Aorta (tissue), 5 donors: ENCODE data around the gene FXN. TPM values are rescaled to one million over a fixed set of nuclear protein-coding genes. Genes with fewer than 3 reads are reported as not detected.
"Not testable (repeated sequence)": the region's sequence is repeated elsewhere in the genome, so short reads cannot be mapped to it uniquely, and the experiment has no call there.

Experiments
- ATAC-seq: fragments of 200-7000 bp; cut with Tn5 transposase; one replicate; pipeline ENCODE4 v1.9.1; 2022; ENCODE audit warnings: moderate library complexity; ENCODE audit not compliant: low FRiP score
- DNase-seq, 2 donors: peaks; one replicate each; pipeline ENCODE4 v3.0.0-alpha.2; 2020
- H3K27ac ChIP-seq, 2 donors: one replicate each; pipeline ENCODE4 v1.5.1; 2013; ENCODE audit warnings: low read length in 2 of 2, mild to moderate bottlenecking in 2 of 2, moderate library complexity in 2 of 2, control low read depth in 1 of 2, inconsistent platforms in 1 of 2, low read depth in 1 of 2
- H3K27me3 ChIP-seq, 2 donors: one replicate each; pipeline ENCODE4 v1.6.1; 2013; ENCODE audit warnings: control low read depth in 1 of 2, low read length in 1 of 2, mild to moderate bottlenecking in 1 of 2, moderate library complexity in 1 of 2; ENCODE audit not compliant: insufficient read depth in 2 of 2, control insufficient read depth in 1 of 2
- H3K36me3 ChIP-seq, 2 donors: one replicate each; pipeline ENCODE4 v1.6.1; 2013; ENCODE audit warnings: control low read depth in 1 of 2, low read length in 1 of 2, mild to moderate bottlenecking in 1 of 2; ENCODE audit not compliant: insufficient read depth in 2 of 2, control insufficient read depth in 1 of 2
- H3K4me1 ChIP-seq, 2 donors: one replicate each; pipeline ENCODE4 v1.6.1; 2013; ENCODE audit warnings: low read length in 2 of 2, control low read depth in 1 of 2, mild to moderate bottlenecking in 1 of 2, moderate library complexity in 1 of 2; ENCODE audit not compliant: insufficient read depth in 2 of 2, control insufficient read depth in 1 of 2
- H3K4me3 ChIP-seq, 2 donors: one replicate each; pipeline ENCODE4 v1.5.1; 2013; ENCODE audit warnings: low read length in 2 of 2, control low read depth in 1 of 2, mild to moderate bottlenecking in 1 of 2
- H3K9me3 ChIP-seq: one replicate; pipeline ENCODE4 v1.6.1; 2013; ENCODE audit warnings: mild to moderate bottlenecking, low read length; ENCODE audit not compliant: control insufficient read depth
- WGBS, 2 donors: extraction: QIAGEN DNeasy Blood & Tissue Kit; methylation state at CpG; one replicate each; pipeline ENCODE4 v1.1.7; 2013; 5-methylcytosine and 5-hydroxymethylcytosine counted together
- intact Hi-C, 2 donors: fragments of 100-400 bp; cut with DNase I; formaldehyde crosslinking; loops; one replicate each; pipeline versions ENCODE4 v1.14.2 to v1.15.0; 2022
- long read RNA-seq, 2 donors: library from polyadenylated mRNA; unstranded; transcript quantifications; one replicate each; pipeline ENCODE4 v2.0.0, GENCODE V29; 2020 to 2021
- polyA plus RNA-seq, 2 donors: library from polyadenylated mRNA; stranded (reverse); fragments of 200-250 nt; gene quantifications; one replicate each; pipeline ENCODE4 v1.2.3, GENCODE V29; 2013
- total RNA-seq, 2 donors: library from RNA; stranded (reverse); fragmentation: NEBNext Ultra II Directional; extraction: Animal tissue kit (Norgen Biotek cat#: 25700); gene quantifications; one replicate each; pipeline ENCODE4 v1.2.1, GENCODE V29; 2021
- donor health status: healthy with polysubstance abuse.
- donor health status: Bipolar disorder and iron deficiency.
- donor health status: DM: no; HTN: no; CAD: no.
- donor health status: DM: no; HTN: no; CAD: no.
- donor health status: DM: yes; HTN: yes; CAD: no.

FXN gene
- 1 to 10 TPM; 7.1 to 7.3 TPM for total RNA-seq
- polyA plus RNA-seq: 1 to 10 TPM; 2.8 to 7.8 TPM
- long read RNA-seq, donor 1, full-length matches to known transcripts: 8 of 9 reads
- long read RNA-seq, donor 1, partial matches to known transcripts: 1 of 9 reads
- long read RNA-seq, donor 1, other reads (novel, unspliced or antisense): 0 of 9 reads
- long read RNA-seq, donor 2, full-length matches to known transcripts: 2 of 4 reads
- long read RNA-seq, donor 2, partial matches to known transcripts: 1 of 4 reads
- long read RNA-seq, donor 2, other reads (novel, unspliced or antisense): 1 of 4 reads

DNA sequence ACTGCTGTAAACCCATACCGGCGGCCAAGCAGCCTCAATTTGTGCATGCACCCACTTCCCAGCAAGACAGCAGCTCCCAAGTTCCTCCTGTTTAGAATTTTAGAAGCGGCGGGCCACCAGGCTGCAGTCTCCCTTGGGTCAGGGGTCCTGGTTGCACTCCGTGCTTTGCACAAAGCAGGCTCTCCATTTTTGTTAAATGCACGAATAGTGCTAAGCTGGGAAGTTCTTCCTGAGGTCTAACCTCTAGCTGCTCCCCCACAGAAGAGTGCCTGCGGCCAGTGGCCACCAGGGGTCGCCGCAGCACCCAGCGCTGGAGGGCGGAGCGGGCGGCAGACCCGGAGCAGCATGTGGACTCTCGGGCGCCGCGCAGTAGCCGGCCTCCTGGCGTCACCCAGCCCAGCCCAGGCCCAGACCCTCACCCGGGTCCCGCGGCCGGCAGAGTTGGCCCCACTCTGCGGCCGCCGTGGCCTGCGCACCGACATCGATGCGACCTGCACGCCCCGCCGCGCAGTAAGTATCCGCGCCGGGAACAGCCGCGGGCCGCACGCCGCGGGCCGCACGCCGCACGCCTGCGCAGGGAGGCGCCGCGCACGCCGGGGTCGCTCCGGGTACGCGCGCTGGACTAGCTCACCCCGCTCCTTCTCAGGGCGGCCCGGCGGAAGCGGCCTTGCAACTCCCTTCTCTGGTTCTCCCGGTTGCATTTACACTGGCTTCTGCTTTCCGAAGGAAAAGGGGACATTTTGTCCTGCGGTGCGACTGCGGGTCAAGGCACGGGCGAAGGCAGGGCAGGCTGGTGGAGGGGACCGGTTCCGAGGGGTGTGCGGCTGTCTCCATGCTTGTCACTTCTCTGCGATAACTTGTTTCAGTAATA lies at the start of gene FXN:
Gene FXN (plus strand): TSS at position 315 of the 871 bp plus-strand sequence. CDS start 31 bp downstream, at position 346.
- 1% methylated on average over 60 to 75 of the region's 75 CpGs for WGBS, 2 donors
- H3K4me3 ChIP-seq: peak within 1 kb of the TSS; percentile 33 to 91
- intact Hi-C loops: loop anchor here in 1 of 2 donors (10.0 kb wide), 1 partner anchor 359 kb away; no protein-coding TSS in a partner anchor
- no peaks in the 10 kb centered on the region for H3K9me3 ChIP-seq
- H3K27me3 ChIP-seq: no peaks in the 10 kb centered on the region
- peak within 1 kb of the TSS in 1 of 2 donors; percentile 68 for H3K27ac ChIP-seq
- ATAC-seq: peak; percentile 97
- peak; percentile 86 to 93 for DNase-seq
- no peaks in the 10 kb centered on the region for H3K4me1 ChIP-seq
- H3K36me3 ChIP-seq: no peaks in the 10 kb centered on the region

DNA sequence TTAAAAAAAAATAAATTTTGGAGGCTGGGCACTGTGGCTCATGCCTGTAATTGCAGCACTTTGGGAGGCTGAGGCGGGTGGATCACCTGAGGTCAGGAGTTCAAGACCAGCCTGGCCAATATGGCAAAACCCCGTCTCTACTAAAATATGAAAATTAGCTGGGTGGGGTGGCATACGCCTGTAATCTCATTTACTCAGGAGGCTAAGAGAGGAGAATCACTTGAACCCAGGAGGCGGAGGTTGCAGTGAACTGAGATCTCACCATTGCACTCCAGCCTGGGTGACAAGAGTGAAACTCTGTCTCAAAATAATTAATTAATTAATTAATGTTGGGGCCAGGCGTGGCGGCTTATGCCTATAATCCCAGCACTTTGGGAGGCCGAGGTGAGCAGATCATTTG lies 48.6 kb upstream of the FXN start:
- H3K27ac ChIP-seq, H3K36me3 ChIP-seq, H3K4me3 ChIP-seq, ATAC-seq, DNase-seq, H3K4me1 ChIP-seq, intact Hi-C loops, H3K27me3 ChIP-seq, H3K9me3 ChIP-seq: not testable (repeated sequence)
- WGBS, 2 donors: 96 to 99% methylated on average over 7 of the region's 7 CpGs

DNA sequence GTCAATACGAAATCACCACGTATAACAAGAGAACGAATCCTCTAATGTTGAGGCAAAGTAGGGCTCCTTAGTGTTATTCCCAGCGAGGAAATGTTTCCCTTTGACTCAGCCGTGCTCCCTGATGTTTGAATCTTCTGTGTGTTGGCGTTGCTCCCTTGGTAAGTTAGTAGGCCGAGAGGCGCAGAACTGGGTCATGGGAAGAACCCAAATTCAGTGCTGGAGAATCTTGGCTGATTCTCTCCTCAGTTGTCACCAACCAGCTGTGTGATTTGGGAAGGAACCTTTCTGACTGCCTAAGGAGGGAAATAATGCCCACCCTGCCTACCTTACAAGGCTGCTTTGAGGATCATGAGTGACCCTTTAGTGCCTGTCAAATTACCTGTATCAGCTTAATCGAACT lies 44.1 kb upstream of the FXN start:
- Histone ChIP-seq H3K27me3 (no peaks in the 10 kb centered on the region), H3K9me3 (no peaks in the 10 kb centered on the region), H3K36me3 (peaks cover 0 to 2% of the 10 kb centered on the region in 2 donors), H3K4me1 (no peaks in the 10 kb centered on the region), H3K4me3 (no peak overlapping the region), H3K27ac (no peak overlapping the region)
- no peak for DNase-seq
- WGBS, 2 donors: 77 to 88% methylated on average over 9 of the region's 9 CpGs
- intact Hi-C loops: no loop called here
- no peak for ATAC-seq

DNA sequence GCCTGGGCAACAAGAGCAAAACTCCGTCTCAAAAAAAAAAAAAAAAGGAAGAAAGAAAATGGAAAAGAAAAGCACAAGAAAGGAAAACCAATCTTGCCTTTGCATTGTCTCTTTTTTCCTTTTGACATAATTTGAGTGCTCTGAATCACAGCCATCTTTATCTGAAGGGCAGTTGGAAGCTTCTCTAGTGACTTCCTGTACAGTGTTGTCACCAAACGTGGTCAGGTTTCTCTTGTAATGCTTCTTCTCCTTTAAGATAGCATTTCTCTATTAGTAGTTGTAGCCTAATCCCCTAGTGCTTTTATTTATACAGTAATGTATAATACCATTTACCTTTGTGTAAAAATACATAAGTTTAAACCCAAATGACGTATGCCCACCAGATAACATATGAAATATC lies 39.8 kb upstream of the FXN start:
- 72 to 74% methylated on average over 2 to 3 of the region's 3 CpGs for WGBS, 2 donors
- H3K9me3 ChIP-seq: no peaks in the 10 kb centered on the region
- H3K4me1 ChIP-seq: no peaks in the 10 kb centered on the region
- intact Hi-C loops: no loop called here
- H3K27ac ChIP-seq: no peak overlapping the region
- H3K4me3 ChIP-seq: no peak overlapping the region
- ATAC-seq (no peak), DNase-seq (no peak)
- no peaks in the 10 kb centered on the region for H3K27me3 ChIP-seq
- peaks cover 0 to 2% of the 10 kb centered on the region in 2 donors for H3K36me3 ChIP-seq

DNA sequence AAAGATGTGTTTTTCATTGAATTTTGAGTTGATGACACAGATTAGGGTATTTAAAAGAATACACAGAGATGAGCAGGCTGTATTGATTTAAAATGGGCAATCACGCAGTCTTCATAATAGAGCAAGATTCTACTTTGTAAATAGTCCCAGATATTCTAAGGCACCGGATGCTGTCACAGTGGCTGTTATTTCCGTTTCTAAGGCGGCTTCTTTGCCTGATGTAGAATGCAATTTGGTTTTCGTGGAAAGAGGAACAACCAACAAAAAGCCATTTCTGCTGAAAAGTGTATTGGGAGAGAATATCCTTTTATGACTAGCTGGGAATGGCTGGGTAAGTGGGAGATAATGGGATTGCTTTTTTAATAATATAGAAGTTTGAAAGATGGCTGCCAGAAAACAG lies 39.1 kb upstream of the FXN start:
- Histone ChIP-seq H3K4me1 (no peaks in the 10 kb centered on the region), H3K9me3 (no peaks in the 10 kb centered on the region), H3K27ac (no peak overlapping the region), H3K27me3 (no peaks in the 10 kb centered on the region), H3K36me3 (peaks cover 0 to 2% of the 10 kb centered on the region in 2 donors), H3K4me3 (no peak overlapping the region)
- intact Hi-C loops: no loop called here
- WGBS, 2 donors: 86 to 92% methylated on average over 5 of the region's 5 CpGs
- DNase-seq: no peak
- ATAC-seq: no peak

DNA sequence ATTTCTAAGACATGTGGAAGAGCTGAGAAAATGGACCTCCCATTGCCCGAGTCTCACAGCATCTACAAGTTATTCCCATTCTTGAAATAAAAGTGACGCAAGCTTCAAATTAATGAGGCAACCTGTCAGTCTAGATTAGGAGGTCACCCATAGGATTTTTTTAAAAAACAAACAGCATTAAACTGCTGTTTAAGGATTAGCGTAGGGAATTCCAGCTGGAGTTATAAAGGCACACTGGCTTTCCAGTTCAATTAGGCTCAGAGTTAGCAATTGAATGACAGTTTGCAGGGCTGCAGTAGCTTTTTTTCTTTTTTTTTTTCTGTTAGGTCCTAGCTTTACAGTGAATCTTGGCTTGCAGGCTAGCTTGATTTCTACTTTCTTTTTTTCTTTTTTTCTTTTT lies 37.9 kb upstream of the FXN start:
- peaks cover 0 to 2% of the 10 kb centered on the region in 2 donors for H3K36me3 ChIP-seq
- intact Hi-C loops: loop anchor here in 1 of 2 donors (2.0 kb wide), 1 partner anchor 413 kb away; no protein-coding TSS in a partner anchor
- H3K9me3 ChIP-seq: no peaks in the 10 kb centered on the region
- WGBS, 2 donors: 85 to 88% methylated on average over 3 of the region's 3 CpGs
- H3K27ac ChIP-seq: no peak overlapping the region
- no peak overlapping the region for H3K4me3 ChIP-seq
- H3K27me3 ChIP-seq: no peaks in the 10 kb centered on the region
- no peak for DNase-seq
- ATAC-seq: no peak
- H3K4me1 ChIP-seq: no peaks in the 10 kb centered on the region

DNA sequence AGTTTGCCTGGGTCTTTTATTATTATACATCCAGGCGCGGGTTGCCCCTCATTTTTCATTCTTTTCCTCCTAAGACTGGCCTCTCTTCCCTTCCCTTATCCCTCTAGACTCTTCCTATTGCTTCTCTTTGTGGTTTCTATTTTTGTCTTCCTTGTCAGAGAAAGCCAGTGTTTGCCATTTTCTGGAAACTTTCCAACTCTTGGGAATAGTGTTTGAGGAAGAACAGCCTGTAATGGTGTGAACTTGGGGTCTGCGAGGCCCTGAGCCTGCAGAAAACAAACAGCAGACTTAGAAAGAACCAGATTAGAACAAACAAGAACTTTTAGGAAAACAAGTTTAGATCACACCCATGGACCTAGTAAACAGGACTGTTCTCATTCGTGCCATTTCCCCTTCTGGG lies 37.2 kb upstream of the FXN start:
- H3K27ac ChIP-seq: no peak overlapping the region
- ATAC-seq: no peak
- H3K27me3 ChIP-seq: no peaks in the 10 kb centered on the region
- intact Hi-C loops: loop anchor here in 1 of 2 donors (2.0 kb wide), 1 partner anchor 414 kb away; no protein-coding TSS in a partner anchor
- DNase-seq: no peak
- 63 to 73% methylated on average over 4 of the region's 4 CpGs for WGBS, 2 donors
- no peak overlapping the region for H3K4me3 ChIP-seq
- H3K9me3 ChIP-seq: no peaks in the 10 kb centered on the region
- H3K4me1 ChIP-seq: no peaks in the 10 kb centered on the region
- H3K36me3 ChIP-seq: peaks cover 0 to 2% of the 10 kb centered on the region in 2 donors

DNA sequence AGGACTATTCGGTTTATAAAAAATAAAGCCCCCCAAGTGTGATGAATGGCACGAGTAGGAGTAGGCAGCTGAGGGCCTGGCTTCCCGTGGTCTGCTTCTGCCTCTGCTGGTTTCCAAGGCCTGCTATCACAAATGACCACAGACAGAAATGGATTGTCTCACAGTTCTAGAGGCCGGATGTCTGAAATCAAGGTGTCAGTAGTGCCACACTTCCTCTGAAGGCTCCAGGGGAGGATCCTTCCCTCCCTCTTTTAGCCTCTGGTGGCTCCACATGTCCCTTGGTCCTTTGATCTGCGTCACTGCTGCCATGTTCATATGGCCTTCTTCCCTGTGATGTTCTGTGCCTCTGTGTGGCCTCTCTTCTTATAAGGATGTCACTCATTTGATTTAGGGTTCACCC lies 36.7 kb upstream of the FXN start:
- intact Hi-C loops: loop anchor here in 1 of 2 donors (2.0 kb wide), 1 partner anchor 414 kb away; no protein-coding TSS in a partner anchor
- no peak for ATAC-seq
- WGBS, 2 donors: 77 to 81% methylated on average over 5 of the region's 5 CpGs

More for the DNA sequence above, 36.7 kb upstream of the FXN start:
- Histone ChIP-seq H3K36me3 (peaks cover 0 to 2% of the 10 kb centered on the region in 2 donors), H3K4me1 (no peaks in the 10 kb centered on the region), H3K4me3 (no peak overlapping the region), H3K27me3 (no peaks in the 10 kb centered on the region), H3K27ac (no peak overlapping the region), H3K9me3 (no peaks in the 10 kb centered on the region)
- DNase-seq: no peak
